Measurements from ENCODE around the gene BHMT.

DNA sequence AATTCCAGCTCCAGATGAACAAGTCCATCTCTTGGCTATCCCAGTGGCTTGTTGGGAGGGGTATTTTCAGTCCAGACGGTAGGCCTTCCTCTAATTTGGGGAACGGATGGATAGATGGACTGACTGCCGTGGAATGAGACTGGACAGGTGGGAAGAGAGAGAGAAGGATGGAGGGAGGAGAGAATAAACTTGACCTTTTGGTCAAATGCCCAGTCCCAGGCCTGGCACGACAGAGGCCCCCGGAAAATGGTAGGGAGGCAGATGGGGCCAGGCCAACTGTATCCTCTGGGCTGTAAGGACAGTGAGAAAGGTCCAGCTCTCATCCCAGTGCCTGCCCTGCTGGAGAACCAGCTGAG, 1.1 kb downstream of the BHMT start:
- TF ChIP-seq, protein P1, sequence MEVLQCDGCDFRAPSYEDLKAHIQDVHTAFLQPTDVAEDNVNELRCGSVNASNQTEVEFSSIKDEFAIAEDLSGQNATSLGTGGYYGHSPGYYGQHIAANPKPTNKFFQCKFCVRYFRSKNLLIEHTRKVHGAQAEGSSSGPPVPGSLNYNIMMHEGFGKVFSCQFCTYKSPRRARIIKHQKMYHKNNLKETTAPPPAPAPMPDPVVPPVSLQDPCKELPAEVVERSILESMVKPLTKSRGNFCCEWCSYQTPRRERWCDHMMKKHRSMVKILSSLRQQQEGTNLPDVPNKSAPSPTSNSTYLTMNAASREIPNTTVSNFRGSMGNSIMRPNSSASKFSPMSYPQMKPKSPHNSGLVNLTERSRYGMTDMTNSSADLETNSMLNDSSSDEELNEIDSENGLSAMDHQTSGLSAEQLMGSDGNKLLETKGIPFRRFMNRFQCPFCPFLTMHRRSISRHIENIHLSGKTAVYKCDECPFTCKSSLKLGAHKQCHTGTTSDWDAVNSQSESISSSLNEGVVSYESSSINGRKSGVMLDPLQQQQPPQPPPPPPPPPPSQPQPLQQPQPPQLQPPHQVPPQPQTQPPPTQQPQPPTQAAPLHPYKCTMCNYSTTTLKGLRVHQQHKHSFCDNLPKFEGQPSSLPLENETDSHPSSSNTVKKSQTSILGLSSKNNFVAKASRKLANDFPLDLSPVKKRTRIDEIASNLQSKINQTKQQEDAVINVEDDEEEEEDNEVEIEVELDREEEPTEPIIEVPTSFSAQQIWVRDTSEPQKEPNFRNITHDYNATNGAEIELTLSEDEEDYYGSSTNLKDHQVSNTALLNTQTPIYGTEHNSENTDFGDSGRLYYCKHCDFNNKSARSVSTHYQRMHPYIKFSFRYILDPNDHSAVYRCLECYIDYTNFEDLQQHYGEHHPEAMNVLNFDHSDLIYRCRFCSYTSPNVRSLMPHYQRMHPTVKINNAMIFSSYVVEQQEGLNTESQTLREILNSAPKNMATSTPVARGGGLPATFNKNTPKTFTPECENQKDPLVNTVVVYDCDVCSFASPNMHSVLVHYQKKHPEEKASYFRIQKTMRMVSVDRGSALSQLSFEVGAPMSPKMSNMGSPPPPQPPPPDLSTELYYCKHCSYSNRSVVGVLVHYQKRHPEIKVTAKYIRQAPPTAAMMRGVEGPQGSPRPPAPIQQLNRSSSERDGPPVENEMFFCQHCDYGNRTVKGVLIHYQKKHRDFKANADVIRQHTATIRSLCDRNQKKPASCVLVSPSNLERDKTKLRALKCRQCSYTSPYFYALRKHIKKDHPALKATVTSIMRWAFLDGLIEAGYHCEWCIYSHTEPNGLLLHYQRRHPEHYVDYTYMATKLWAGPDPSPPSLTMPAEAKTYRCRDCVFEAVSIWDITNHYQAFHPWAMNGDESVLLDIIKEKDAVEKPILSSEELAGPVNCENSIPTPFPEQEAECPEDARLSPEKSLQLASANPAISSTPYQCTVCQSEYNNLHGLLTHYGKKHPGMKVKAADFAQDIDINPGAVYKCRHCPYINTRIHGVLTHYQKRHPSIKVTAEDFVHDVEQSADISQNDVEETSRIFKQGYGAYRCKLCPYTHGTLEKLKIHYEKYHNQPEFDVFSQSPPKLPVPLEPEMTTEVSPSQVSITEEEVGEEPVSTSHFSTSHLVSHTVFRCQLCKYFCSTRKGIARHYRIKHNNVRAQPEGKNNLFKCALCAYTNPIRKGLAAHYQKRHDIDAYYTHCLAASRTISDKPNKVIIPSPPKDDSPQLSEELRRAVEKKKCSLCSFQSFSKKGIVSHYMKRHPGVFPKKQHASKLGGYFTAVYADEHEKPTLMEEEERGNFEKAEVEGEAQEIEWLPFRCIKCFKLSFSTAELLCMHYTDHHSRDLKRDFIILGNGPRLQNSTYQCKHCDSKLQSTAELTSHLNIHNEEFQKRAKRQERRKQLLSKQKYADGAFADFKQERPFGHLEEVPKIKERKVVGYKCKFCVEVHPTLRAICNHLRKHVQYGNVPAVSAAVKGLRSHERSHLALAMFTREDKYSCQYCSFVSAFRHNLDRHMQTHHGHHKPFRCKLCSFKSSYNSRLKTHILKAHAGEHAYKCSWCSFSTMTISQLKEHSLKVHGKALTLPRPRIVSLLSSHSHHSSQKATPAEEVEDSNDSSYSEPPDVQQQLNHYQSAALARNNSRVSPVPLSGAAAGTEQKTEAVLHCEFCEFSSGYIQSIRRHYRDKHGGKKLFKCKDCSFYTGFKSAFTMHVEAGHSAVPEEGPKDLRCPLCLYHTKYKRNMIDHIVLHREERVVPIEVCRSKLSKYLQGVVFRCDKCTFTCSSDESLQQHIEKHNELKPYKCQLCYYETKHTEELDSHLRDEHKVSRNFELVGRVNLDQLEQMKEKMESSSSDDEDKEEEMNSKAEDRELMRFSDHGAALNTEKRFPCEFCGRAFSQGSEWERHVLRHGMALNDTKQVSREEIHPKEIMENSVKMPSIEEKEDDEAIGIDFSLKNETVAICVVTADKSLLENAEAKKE (CRISPR knock-in tag; IDR thresholded peaks at IDR 0.05): no peak
- TF ChIP-seq, protein P2, sequence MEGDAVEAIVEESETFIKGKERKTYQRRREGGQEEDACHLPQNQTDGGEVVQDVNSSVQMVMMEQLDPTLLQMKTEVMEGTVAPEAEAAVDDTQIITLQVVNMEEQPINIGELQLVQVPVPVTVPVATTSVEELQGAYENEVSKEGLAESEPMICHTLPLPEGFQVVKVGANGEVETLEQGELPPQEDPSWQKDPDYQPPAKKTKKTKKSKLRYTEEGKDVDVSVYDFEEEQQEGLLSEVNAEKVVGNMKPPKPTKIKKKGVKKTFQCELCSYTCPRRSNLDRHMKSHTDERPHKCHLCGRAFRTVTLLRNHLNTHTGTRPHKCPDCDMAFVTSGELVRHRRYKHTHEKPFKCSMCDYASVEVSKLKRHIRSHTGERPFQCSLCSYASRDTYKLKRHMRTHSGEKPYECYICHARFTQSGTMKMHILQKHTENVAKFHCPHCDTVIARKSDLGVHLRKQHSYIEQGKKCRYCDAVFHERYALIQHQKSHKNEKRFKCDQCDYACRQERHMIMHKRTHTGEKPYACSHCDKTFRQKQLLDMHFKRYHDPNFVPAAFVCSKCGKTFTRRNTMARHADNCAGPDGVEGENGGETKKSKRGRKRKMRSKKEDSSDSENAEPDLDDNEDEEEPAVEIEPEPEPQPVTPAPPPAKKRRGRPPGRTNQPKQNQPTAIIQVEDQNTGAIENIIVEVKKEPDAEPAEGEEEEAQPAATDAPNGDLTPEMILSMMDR (conservative IDR thresholded peaks at IDR 0.05; ENCODE audit: low read depth in 2 of 2): no peak
- no peak for TF ChIP-seq ZNF114 (CRISPR knock-in tag; IDR thresholded peaks at IDR 0.05)
- TF ChIP-seq POLR2AphosphoS5 (IDR thresholded peaks at IDR 0.05; ENCODE audit: low read depth): no peak
- no peak for TF ChIP-seq EZH2 (IDR thresholded peaks at IDR 0.05; ENCODE audit: low read depth, unreplicated experiment)
- TF ChIP-seq, protein P3, sequence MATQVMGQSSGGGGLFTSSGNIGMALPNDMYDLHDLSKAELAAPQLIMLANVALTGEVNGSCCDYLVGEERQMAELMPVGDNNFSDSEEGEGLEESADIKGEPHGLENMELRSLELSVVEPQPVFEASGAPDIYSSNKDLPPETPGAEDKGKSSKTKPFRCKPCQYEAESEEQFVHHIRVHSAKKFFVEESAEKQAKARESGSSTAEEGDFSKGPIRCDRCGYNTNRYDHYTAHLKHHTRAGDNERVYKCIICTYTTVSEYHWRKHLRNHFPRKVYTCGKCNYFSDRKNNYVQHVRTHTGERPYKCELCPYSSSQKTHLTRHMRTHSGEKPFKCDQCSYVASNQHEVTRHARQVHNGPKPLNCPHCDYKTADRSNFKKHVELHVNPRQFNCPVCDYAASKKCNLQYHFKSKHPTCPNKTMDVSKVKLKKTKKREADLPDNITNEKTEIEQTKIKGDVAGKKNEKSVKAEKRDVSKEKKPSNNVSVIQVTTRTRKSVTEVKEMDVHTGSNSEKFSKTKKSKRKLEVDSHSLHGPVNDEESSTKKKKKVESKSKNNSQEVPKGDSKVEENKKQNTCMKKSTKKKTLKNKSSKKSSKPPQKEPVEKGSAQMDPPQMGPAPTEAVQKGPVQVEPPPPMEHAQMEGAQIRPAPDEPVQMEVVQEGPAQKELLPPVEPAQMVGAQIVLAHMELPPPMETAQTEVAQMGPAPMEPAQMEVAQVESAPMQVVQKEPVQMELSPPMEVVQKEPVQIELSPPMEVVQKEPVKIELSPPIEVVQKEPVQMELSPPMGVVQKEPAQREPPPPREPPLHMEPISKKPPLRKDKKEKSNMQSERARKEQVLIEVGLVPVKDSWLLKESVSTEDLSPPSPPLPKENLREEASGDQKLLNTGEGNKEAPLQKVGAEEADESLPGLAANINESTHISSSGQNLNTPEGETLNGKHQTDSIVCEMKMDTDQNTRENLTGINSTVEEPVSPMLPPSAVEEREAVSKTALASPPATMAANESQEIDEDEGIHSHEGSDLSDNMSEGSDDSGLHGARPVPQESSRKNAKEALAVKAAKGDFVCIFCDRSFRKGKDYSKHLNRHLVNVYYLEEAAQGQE (IDR thresholded peaks at IDR 0.05; ENCODE audit: unreplicated experiment): no peak
- TF ChIP-seq JUNB (IDR thresholded peaks at IDR 0.05; ENCODE audit: unreplicated experiment): no peak
- TF ChIP-seq EZH2phosphoT487 (IDR thresholded peaks at IDR 0.05; ENCODE audit: unreplicated experiment): no peak
- TF ChIP-seq, protein P4, sequence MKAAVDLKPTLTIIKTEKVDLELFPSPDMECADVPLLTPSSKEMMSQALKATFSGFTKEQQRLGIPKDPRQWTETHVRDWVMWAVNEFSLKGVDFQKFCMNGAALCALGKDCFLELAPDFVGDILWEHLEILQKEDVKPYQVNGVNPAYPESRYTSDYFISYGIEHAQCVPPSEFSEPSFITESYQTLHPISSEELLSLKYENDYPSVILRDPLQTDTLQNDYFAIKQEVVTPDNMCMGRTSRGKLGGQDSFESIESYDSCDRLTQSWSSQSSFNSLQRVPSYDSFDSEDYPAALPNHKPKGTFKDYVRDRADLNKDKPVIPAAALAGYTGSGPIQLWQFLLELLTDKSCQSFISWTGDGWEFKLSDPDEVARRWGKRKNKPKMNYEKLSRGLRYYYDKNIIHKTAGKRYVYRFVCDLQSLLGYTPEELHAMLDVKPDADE (IDR thresholded peaks at IDR 0.05): no peak
- no peak for TF ChIP-seq NANOG (IDR thresholded peaks at IDR 0.05; ENCODE audit: borderline replicate concordance)
- no peak for TF ChIP-seq CREB1 (CRISPR knock-in tag; IDR thresholded peaks at IDR 0.05; ENCODE audit: low read depth)

Measured in GM23338 (cell line).